Astrocyte (in vitro differentiated cells and primary cell): Measurements from ENCODE around the gene EXOC4. TPM values are rescaled to one million over a fixed set of nuclear protein-coding genes. Genes with fewer than 3 reads are reported as not detected.

Experiments
- DNase-seq: peaks from one replicate; pipeline ENCODE4 v3.0.0-alpha.2; 2010; ENCODE audit warnings: low read depth
- FAIRE-seq: peaks from 2 replicates; lab custom pipeline; 2011; peaks lifted over from hg19 to GRCh38; lab: Jason Lieb, UNC
- H2AFZ ChIP-seq: 2 replicates; pipeline ENCODE4 v1.6.0; 2012; ENCODE audit warnings: low read depth, low read length, inconsistent platforms
- H3K27ac ChIP-seq: 2 replicates; pipeline ENCODE4 v1.5.1; 2011; ENCODE audit warnings: low read depth, low read length, inconsistent platforms
- H3K27me3 ChIP-seq: 2 replicates; pipeline ENCODE4 v1.6.0; 2011; ENCODE audit warnings: low read length, inconsistent platforms; ENCODE audit not compliant: insufficient read depth
- H3K36me3 ChIP-seq: 2 replicates; pipeline ENCODE4 v1.5.1; 2011; ENCODE audit warnings: low read length, inconsistent platforms; ENCODE audit not compliant: insufficient read depth
- H3K4me1 ChIP-seq: 2 replicates; pipeline ENCODE4 v1.5.1; 2011; ENCODE audit warnings: low read length, inconsistent platforms; ENCODE audit not compliant: insufficient read depth
- H3K4me2 ChIP-seq: 2 replicates; pipeline ENCODE4 v1.6.0; 2012; ENCODE audit warnings: low read length, inconsistent platforms
- H3K4me3 ChIP-seq: 2 replicates; pipeline ENCODE4 v1.5.1; 2011; ENCODE audit warnings: low read depth, mild to moderate bottlenecking, low read length, inconsistent platforms; ENCODE audit not compliant: insufficient read depth
- H3K79me2 ChIP-seq: 2 replicates; pipeline ENCODE4 v1.6.0; 2012; ENCODE audit warnings: mild to moderate bottlenecking, low read length, inconsistent platforms; ENCODE audit not compliant: insufficient read depth
- H3K9ac ChIP-seq: 2 replicates; pipeline ENCODE4 v1.6.0; 2012; ENCODE audit warnings: mild to moderate bottlenecking, low read length, inconsistent platforms
- H3K9me3 ChIP-seq: 2 replicates; pipeline ENCODE4 v1.5.1; 2012; ENCODE audit warnings: low read depth, mild to moderate bottlenecking, low read length, inconsistent platforms; ENCODE audit not compliant: insufficient read depth
- H4K20me1 ChIP-seq: 2 replicates; pipeline ENCODE4 v1.6.0; 2012; ENCODE audit warnings: low read length, inconsistent platforms; ENCODE audit not compliant: insufficient read depth
- H3K27ac Mint-ChIP-seq: one replicate; pipeline ENCODE4 v1.8.0; 2021; ENCODE audit warnings: mild to moderate bottlenecking, mixed read lengths; ENCODE audit not compliant: unreplicated experiment
- H3K27me3 Mint-ChIP-seq: one replicate; pipeline ENCODE4 v1.8.0; 2021; ENCODE audit warnings: low read depth, mixed read lengths; ENCODE audit not compliant: unreplicated experiment
- H3K36me3 Mint-ChIP-seq: one replicate; pipeline ENCODE4 v1.8.0; 2021; ENCODE audit warnings: low read depth, mixed read lengths; ENCODE audit not compliant: unreplicated experiment
- H3K4me1 Mint-ChIP-seq: one replicate; pipeline ENCODE4 v1.8.0; 2021; ENCODE audit warnings: low read depth, mixed read lengths; ENCODE audit not compliant: unreplicated experiment
- H3K4me3 Mint-ChIP-seq: one replicate; pipeline ENCODE4 v1.8.0; 2021; ENCODE audit warnings: mild to moderate bottlenecking, moderate library complexity, mixed read lengths; ENCODE audit not compliant: unreplicated experiment
- H3K9me3 Mint-ChIP-seq: one replicate; pipeline ENCODE4 v1.8.0; 2021; ENCODE audit warnings: mild to moderate bottlenecking, mixed read lengths; ENCODE audit not compliant: unreplicated experiment
- CTCF ChIP-seq: IDR thresholded peaks from 2 replicates; pipeline ENCODE4 v1.5.1; 2011; ENCODE audit warnings: low read depth, mild to moderate bottlenecking, inconsistent platforms, low read length, moderate library complexity; ENCODE audit not compliant: insufficient read depth
- EZH2 ChIP-seq: IDR thresholded peaks from 2 replicates; pipeline ENCODE4 v1.6.1; 2012; ENCODE audit warnings: mild to moderate bottlenecking, low read length, inconsistent platforms; ENCODE audit not compliant: insufficient read depth
- total RNA-seq: library from RNA; stranded (reverse); gene quantifications from 2 replicates; pipeline ENCODE4 v1.2.1, GENCODE V29; 2021

The EXOC4 gene
- total RNA-seq, 1 donor from 2014 or later, result 57.5 TPM

GRCh38 chr7:133934262-133934976, 681.5 kb downstream of the EXOC4 start:
- no peak overlapping the region for H2AFZ ChIP-seq
- FAIRE-seq (no peak), DNase-seq (no peak)
- Mint-ChIP-seq H3K27ac (no peak overlapping the region), H3K27me3 (no peaks in the 10 kb centered on the region), H3K4me3 (no peak overlapping the region), H3K9me3 (no peaks in the 10 kb centered on the region), H3K4me1 (peaks cover 8% of the 10 kb centered on the region), H3K36me3 (peaks cover 6% of the 10 kb centered on the region)
- H4K20me1 ChIP-seq, result no peaks in the 10 kb centered on the region
- H3K4me3 ChIP-seq, result no peak overlapping the region
- H3K36me3 ChIP-seq, result no peaks in the 10 kb centered on the region
- no peak overlapping the region for H3K27ac ChIP-seq
- H3K27me3 ChIP-seq, result no peaks in the 10 kb centered on the region
- H3K9me3 ChIP-seq, result no peaks in the 10 kb centered on the region
- no peaks in the 10 kb centered on the region for H3K79me2 ChIP-seq
- peak overlapping the region; percentile 52 for H3K4me2 ChIP-seq
- TF ChIP-seq EZH2 (no peak), CTCF (no peak)
- no peak overlapping the region for H3K9ac ChIP-seq
- H3K4me1 ChIP-seq, result peaks cover 9% of the 10 kb centered on the region

GRCh38 chr7:133934977-133935330, 682.1 kb downstream of the EXOC4 start:
- no peak overlapping the region for H3K9ac ChIP-seq
- Mint-ChIP-seq H3K4me1 (peaks cover 8% of the 10 kb centered on the region), H3K9me3 (no peaks in the 10 kb centered on the region), H3K4me3 (no peak overlapping the region), H3K36me3 (peaks cover 6% of the 10 kb centered on the region), H3K27me3 (no peaks in the 10 kb centered on the region), H3K27ac (no peak overlapping the region)
- H3K4me1 ChIP-seq, result peaks cover 9% of the 10 kb centered on the region
- no peaks in the 10 kb centered on the region for H4K20me1 ChIP-seq
- no peak for TF ChIP-seq EZH2
- TF ChIP-seq CTCF, result no peak
- no peaks in the 10 kb centered on the region for H3K79me2 ChIP-seq
- DNase-seq, result peak; percentile 27
- H3K4me2 ChIP-seq, result peak overlapping the region; percentile 52
- no peak overlapping the region for H2AFZ ChIP-seq
- H3K36me3 ChIP-seq, result no peaks in the 10 kb centered on the region
- H3K4me3 ChIP-seq, result no peak overlapping the region
- no peaks in the 10 kb centered on the region for H3K27me3 ChIP-seq
- no peaks in the 10 kb centered on the region for H3K9me3 ChIP-seq
- no peak overlapping the region for H3K27ac ChIP-seq
- FAIRE-seq, result no peak

- Mint-ChIP-seq H3K27ac (peak overlapping the region; percentile 4), H3K27me3 (no peaks in the 10 kb centered on the region), H3K4me1 (peaks cover 8% of the 10 kb centered on the region), H3K36me3 (peaks cover 6% of the 10 kb centered on the region), H3K9me3 (no peaks in the 10 kb centered on the region), H3K4me3 (no peak overlapping the region)
- no peak for TF ChIP-seq CTCF
- no peak for TF ChIP-seq EZH2
- no peaks in the 10 kb centered on the region for H3K79me2 ChIP-seq
- no peak overlapping the region for H2AFZ ChIP-seq
- peak overlapping the region; percentile 18 for H3K4me2 ChIP-seq
- no peak overlapping the region for H3K27ac ChIP-seq
- no peak overlapping the region for H3K9ac ChIP-seq
- no peaks in the 10 kb centered on the region for H3K27me3 ChIP-seq
- no peak for FAIRE-seq
- no peaks in the 10 kb centered on the region for H3K36me3 ChIP-seq
- H3K9me3 ChIP-seq, result no peaks in the 10 kb centered on the region
- DNase-seq, result peak; percentile 68
- H3K4me3 ChIP-seq, result no peak overlapping the region
- peaks cover 9% of the 10 kb centered on the region for H3K4me1 ChIP-seq
- no peaks in the 10 kb centered on the region for H4K20me1 ChIP-seq
These were observed 683.2 kb downstream of the EXOC4 start for GRCh38 chr7:133936074-133936473.
